Upper lobe of left lung (tissue), 6 donors: ENCODE data around the gene MAEA. TPM values are rescaled to one million over a fixed set of nuclear protein-coding genes. Genes with fewer than 3 reads are reported as not detected.

Source experiments
- ATAC-seq, 2 donors: fragments of 200-7000 bp; cut with Tn5 transposase; one replicate each; pipeline ENCODE4 v1.9.1; 2022; ENCODE audit warnings: mild to moderate bottlenecking in 2 of 2, moderate library complexity in 2 of 2; ENCODE audit not compliant: low FRiP score in 2 of 2
- DNase-seq, 2 donors: peaks; one replicate each; pipeline ENCODE4 v3.0.0-alpha.2; 2019 to 2020
- H3K27ac ChIP-seq, 4 donors: fragments of 200-600 bp; sonication (generic); one replicate each; pipeline ENCODE4 v1.5.1; 2016 to 2019
- H3K27me3 ChIP-seq, 4 donors: fragments of 200-600 bp; sonication (generic); one replicate each; pipeline ENCODE4 v1.5.1; 2017 to 2019
- H3K36me3 ChIP-seq, 4 donors: fragments of 200-600 bp; sonication (generic); one replicate each; pipeline ENCODE4 v1.5.1; 2016 to 2019
- H3K4me1 ChIP-seq, 4 donors: fragments of 200-600 bp; sonication (generic); one replicate each; pipeline ENCODE4 v1.5.1; 2018 to 2019
- H3K4me3 ChIP-seq, 4 donors: fragments of 200-600 bp; sonication (generic); one replicate each; pipeline ENCODE4 v1.5.1; 2017 to 2019; ENCODE audit warnings: mild to moderate bottlenecking in 2 of 4, moderate library complexity in 1 of 4
- H3K9me3 ChIP-seq, 4 donors: fragments of 200-600 bp; sonication (generic); one replicate each; pipeline ENCODE4 v1.5.1; 2018 to 2019
- CTCF ChIP-seq, 6 experiments: fragments of 450-650 bp in 4 of 6; fragments of 200-600 bp in 2 of 6; sonication (generic) in 2 of 6; IDR thresholded peaks; one replicate each; pipeline ENCODE4 v1.5.1; 2016 to 2019; ENCODE audit warnings: antibody characterized with exemption in 6 of 6
- EP300 ChIP-seq, 4 donors: sonication (generic); formaldehyde crosslinking; IDR thresholded peaks; one replicate each; pipeline ENCODE4 v1.5.1; 2017; ENCODE audit warnings: antibody characterized with exemption in 4 of 4, control low read depth in 2 of 4
- POLR2A ChIP-seq, 4 donors: fragments of 450-650 bp; IDR thresholded peaks; one replicate each; pipeline ENCODE4 v1.5.1; 2016 to 2017; ENCODE audit warnings: antibody characterized with exemption in 4 of 4, mild to moderate bottlenecking in 2 of 4
- POLR2AphosphoS5 ChIP-seq, 2 donors: sonication (generic); formaldehyde crosslinking; IDR thresholded peaks; one replicate each; pipeline ENCODE4 v1.5.1; 2017; ENCODE audit warnings: antibody characterized with exemption in 2 of 2
- WGBS, 2 donors: methylation state at CpG; one replicate each; pipeline ENCODE4 v1.1.5; 2017 to 2018; 5-methylcytosine and 5-hydroxymethylcytosine counted together
- total RNA-seq, 6 donors: library from RNA; depleted of rRNA in 4 of 6; stranded (reverse); fragments of >200 nt in 4 of 6; gene quantifications; one replicate each; pipeline versions ENCODE4 v1.1.0 to v1.2.1, GENCODE V29; 2016 to 2021
- donor health status: DM: no; HTN: no; CAD: no; lungs with moderate emphysema.
- donor health status: DM: no; HTN: yes; CAD: no; lungs with severe emphysema.

Gene MAEA
- total RNA-seq, 6 donors from 2014 or later: 58.5 to 289 (median 73.0) TPM

GRCh38 chr4:1250527-1250812 lies 39.2 kb upstream of the MAEA start:
- peak overlapping the region; percentile 95 to 99 (median 98) for H3K27ac ChIP-seq
- ATAC-seq (no peak), DNase-seq (peak in 1 of 2 donors; percentile 62)
- no peaks in the 10 kb centered on the region for H3K27me3 ChIP-seq
- peaks cover 35 to 50% (median 36%) of the 10 kb centered on the region in 4 donors for H3K4me1 ChIP-seq
- WGBS, 2 donors: 86 to 88% methylated on average over 2 to 7 of the region's 7 CpGs
- peaks cover 0 to 4% (median 0%) of the 10 kb centered on the region in 4 donors for H3K36me3 ChIP-seq
- no peak for TF ChIP-seq POLR2A (IDR thresholded peaks at IDR 0.05)
- no peak for TF ChIP-seq EP300 (IDR thresholded peaks at IDR 0.05)
- TF ChIP-seq CTCF (IDR thresholded peaks at IDR 0.05): no peak
- TF ChIP-seq POLR2AphosphoS5 (IDR thresholded peaks at IDR 0.05): no peak
- H3K4me3 ChIP-seq: peak overlapping the region in 3 of 4 donors; percentile 73 to 95 (median 81)
- H3K9me3 ChIP-seq: no peaks in the 10 kb centered on the region

GRCh38 chr4:1250921-1251772 lies 38.5 kb upstream of the MAEA start:
- 98 to 99% methylated on average over 33 of the region's 33 CpGs for WGBS, 2 donors
- no peak overlapping the region for H3K4me3 ChIP-seq
- TF ChIP-seq POLR2AphosphoS5 (IDR thresholded peaks at IDR 0.05): no peak
- no peak for TF ChIP-seq POLR2A (IDR thresholded peaks at IDR 0.05)
- TF ChIP-seq EP300 (IDR thresholded peaks at IDR 0.05): no peak
- no peak for TF ChIP-seq CTCF (IDR thresholded peaks at IDR 0.05)

GRCh38 chr4:1251773-1252066 lies 38.0 kb upstream of the MAEA start:
- 96% methylated on average over 11 of the region's 11 CpGs for WGBS, 2 donors
- no peak for TF ChIP-seq POLR2A (IDR thresholded peaks at IDR 0.05)
- no peak for TF ChIP-seq CTCF (IDR thresholded peaks at IDR 0.05)
- TF ChIP-seq EP300 (IDR thresholded peaks at IDR 0.05): no peak
- TF ChIP-seq POLR2AphosphoS5 (IDR thresholded peaks at IDR 0.05): no peak
- no peak overlapping the region for H3K4me3 ChIP-seq

More at GRCh38 chr4:1250921-1251772, 38.5 kb upstream of the MAEA start:
- peak overlapping the region; percentile 8 to 99 (median 97) for H3K27ac ChIP-seq
- H3K9me3 ChIP-seq: no peaks in the 10 kb centered on the region
- peaks cover 28 to 43% (median 29%) of the 10 kb centered on the region in 4 donors for H3K4me1 ChIP-seq
- ATAC-seq (no peak), DNase-seq (peak; percentile 13 to 66)
- peaks cover 0 to 4% (median 0%) of the 10 kb centered on the region in 4 donors for H3K36me3 ChIP-seq
- H3K27me3 ChIP-seq: no peaks in the 10 kb centered on the region

GRCh38 chr4:1252928-1253492 lies 36.7 kb upstream of the MAEA start:
- no peaks in the 10 kb centered on the region for H3K9me3 ChIP-seq
- DNase-seq: no peak
- no peak for ATAC-seq
- TF ChIP-seq EP300 (IDR thresholded peaks at IDR 0.05) (no peak), CTCF (IDR thresholded peaks at IDR 0.05) (no peak), POLR2A (IDR thresholded peaks at IDR 0.05) (no peak), POLR2AphosphoS5 (IDR thresholded peaks at IDR 0.05) (no peak)
- H3K4me1 ChIP-seq: peaks cover 15 to 30% (median 16%) of the 10 kb centered on the region in 4 donors
- WGBS, 2 donors: 98 to 99% methylated on average over 6 of the region's 6 CpGs
- peaks cover 0 to 4% (median 0%) of the 10 kb centered on the region in 4 donors for H3K36me3 ChIP-seq
- H3K27ac ChIP-seq: no peak overlapping the region
- no peak overlapping the region for H3K4me3 ChIP-seq
- H3K27me3 ChIP-seq: no peaks in the 10 kb centered on the region

More at GRCh38 chr4:1251773-1252066, 38.0 kb upstream of the MAEA start:
- peaks cover 23 to 37% (median 23%) of the 10 kb centered on the region in 4 donors for H3K4me1 ChIP-seq
- H3K9me3 ChIP-seq: no peaks in the 10 kb centered on the region
- no peak for ATAC-seq
- H3K27me3 ChIP-seq: no peaks in the 10 kb centered on the region
- peak overlapping the region in 1 of 4 donors; percentile 14 for H3K27ac ChIP-seq
- peaks cover 0 to 4% (median 0%) of the 10 kb centered on the region in 4 donors for H3K36me3 ChIP-seq
- DNase-seq: no peak
